GM12872 (cell line): ENCODE measurements around the gene CCDC59.

Experiments
- TF ChIP-seq, protein P1 (sequence below): IDR thresholded peaks from 3 replicates; pipeline ENCODE4 v1.5.1; 2011; ENCODE audit warnings: low read depth, mild to moderate bottlenecking, low read length, moderate library complexity; ENCODE audit not compliant: insufficient read depth

CCDC59 gene

DNA sequence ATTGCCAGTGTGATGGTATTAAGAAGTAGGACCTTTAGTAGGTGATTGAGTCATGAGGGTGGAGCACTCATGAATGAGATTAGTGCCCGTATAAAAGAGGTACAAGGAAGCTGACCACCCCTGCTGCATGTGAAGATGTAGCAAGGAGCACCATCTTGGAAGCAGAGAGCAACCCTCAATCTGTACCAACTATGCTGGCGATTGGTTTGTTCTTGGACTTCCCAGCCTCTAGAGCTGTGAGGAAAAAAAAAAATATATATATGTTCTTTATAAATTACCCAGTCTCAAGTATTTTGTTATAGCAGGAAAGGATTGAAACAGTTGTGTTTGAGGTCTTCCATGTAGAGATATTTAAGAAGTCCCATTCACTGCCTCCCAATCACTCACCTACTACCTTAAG lies 17.0 kb upstream of the CCDC59 start:
- TF ChIP-seq, protein P1, sequence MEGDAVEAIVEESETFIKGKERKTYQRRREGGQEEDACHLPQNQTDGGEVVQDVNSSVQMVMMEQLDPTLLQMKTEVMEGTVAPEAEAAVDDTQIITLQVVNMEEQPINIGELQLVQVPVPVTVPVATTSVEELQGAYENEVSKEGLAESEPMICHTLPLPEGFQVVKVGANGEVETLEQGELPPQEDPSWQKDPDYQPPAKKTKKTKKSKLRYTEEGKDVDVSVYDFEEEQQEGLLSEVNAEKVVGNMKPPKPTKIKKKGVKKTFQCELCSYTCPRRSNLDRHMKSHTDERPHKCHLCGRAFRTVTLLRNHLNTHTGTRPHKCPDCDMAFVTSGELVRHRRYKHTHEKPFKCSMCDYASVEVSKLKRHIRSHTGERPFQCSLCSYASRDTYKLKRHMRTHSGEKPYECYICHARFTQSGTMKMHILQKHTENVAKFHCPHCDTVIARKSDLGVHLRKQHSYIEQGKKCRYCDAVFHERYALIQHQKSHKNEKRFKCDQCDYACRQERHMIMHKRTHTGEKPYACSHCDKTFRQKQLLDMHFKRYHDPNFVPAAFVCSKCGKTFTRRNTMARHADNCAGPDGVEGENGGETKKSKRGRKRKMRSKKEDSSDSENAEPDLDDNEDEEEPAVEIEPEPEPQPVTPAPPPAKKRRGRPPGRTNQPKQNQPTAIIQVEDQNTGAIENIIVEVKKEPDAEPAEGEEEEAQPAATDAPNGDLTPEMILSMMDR, result no peak

DNA sequence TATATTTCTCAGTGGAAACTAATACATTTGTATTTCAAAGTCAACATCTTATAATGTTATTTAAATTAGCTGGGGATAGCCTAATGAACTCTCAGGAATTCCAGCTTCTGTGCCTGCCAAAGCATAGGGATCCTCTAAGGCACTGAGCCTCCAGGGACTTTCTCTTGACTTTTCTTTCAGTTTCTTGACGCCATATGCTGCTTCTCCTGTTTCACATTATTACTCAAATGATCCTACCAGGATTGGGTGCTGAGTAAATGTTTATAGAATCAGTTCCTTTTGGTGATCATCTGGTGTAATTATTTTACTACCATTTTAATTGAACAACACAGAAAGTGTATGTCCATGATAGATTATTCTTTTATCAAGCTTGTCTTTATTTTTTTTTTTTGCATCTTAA lies 8.0 kb upstream of the CCDC59 start:
- TF ChIP-seq, protein P1, result no peak

DNA sequence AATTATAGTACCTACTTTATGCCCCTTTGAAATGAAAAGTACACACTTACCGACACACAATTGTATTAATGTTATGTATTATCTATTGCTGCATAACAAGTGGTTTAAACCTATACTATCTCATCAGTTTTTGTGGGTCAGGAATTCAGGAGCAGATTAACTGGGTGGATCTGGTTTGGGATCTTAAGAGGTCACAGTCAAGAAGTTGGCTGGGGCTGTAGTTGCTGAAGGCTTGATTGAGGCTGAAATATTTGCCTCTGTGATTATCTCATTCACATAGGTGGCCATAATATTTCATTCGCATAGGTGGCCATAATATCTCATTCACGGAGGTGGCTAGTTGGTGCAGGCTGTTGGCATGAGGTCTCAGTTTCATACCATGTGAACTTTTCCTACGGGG lies 5.8 kb upstream of the CCDC59 start:
- TF ChIP-seq, protein P1, result no peak

DNA sequence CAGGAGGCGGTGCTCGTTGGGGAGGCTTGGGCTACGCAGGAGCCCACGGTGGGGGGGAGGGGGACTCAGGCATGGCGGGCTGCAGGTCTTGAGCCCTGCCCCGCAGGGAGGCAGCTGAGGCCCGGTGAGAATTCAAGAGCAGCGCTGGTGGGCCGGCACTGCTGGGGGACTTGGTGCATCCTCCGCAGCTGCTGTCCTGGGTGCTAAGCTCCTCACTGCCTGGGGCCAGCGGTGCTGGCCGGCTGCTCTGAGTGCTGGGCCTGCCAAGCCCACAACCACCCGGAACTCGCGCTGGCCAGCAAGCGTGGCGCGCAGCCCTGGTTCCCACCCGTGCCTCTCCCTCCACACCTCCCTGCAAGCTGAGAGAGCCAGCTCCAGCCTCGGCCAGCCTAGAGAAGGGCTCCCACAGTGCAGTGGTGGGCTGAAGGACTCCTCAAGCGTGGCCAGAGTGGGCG lies 3.3 kb upstream of the CCDC59 start:
- TF ChIP-seq, protein P1, result no peak

DNA sequence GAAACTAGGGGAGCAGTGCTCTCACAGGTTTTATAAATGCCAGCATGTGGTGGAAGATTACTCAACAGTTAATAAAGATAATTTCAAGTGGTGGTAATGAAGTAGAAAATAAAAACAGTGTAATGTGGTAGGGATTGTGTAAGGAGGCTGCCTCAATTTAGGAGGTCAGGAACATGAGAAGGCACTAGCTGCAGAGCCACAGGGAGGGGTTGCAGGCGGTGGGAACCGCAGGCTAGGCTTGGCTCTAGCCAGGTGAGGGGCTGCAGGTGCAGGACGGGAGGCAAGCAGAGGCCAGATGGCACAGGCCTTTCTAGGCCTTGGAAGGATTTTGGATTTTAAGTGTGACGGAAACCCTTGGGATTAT lies 910 bp upstream of the CCDC59 start:
- TF ChIP-seq, protein P1, result no peak

DNA sequence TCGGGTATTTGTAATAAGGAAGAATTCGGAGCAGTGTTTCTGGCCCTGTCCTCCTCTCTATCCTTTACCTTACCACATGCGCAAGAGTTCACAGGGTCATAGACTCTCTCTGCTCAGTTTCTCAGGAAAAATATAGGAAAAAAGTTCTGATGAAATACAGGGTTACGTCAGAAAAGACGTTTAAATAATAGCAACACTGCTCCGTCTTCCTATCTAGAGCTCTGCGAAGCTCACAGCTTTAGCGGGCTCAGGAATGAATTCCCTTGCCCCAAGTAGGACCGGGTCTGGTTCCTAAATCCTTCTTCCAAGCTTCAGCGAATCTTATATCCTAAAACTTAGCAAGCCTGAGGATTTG lies 365 bp downstream of the CCDC59 start:
- TF ChIP-seq, protein P1, result no peak

DNA sequence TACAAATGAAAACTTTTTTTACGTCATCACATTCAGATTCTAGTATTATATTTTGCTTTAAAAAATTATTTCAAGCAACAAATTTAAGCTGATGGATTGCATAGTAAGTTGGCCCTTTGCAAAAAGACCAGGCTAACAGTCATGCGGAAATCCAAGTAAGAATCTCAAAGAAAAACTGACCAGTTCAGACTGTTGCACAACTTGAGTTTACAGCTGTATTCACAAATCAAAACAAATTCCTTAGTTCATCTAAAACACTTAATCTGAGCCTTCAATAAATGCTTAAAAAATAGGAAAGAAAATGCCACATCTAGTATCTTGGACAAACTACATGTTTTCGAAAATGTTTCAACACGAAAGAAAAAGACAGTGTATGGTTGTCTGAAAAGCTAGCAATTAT lies 847 bp downstream of the CCDC59 start:
- TF ChIP-seq, protein P1, result no peak

DNA sequence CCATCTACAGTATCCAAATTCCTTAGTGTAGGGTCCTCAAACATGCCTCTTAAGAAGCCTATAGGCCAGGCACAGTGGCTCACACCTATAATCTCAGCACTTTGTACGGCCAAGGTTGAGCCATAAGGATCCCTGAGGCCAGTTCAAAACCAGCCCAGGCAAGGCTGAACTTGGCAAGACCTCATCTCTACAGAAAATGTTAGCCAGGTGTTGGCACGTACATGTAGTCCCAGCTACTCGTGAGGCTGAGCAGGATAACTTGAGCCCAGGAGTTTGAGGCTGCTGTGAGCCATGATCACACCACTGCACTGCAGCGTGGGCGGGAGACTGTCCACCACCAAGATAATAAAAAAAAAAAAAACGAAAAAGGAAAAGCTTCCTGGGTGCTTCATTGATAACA lies 6.8 kb downstream of the CCDC59 start:
- TF ChIP-seq, protein P1, result no peak
